ENCODE measurements around the gene KCTD4.

Gene KCTD4

GRCh38 chr13:45228002-45228401 is 27.2 kb upstream of the KCTD4 start:
- no peaks in the 10 kb centered on the region for H3K27me3 ChIP-seq (ENCODE audit: control insufficient read depth, insufficient read depth, low read length)
- H3K9me3 ChIP-seq (ENCODE audit: control insufficient read depth, low read depth, low read length) = no peaks in the 10 kb centered on the region
- H3K9ac ChIP-seq (ENCODE audit: low read length) = no peak overlapping the region
- H3K4me1 ChIP-seq (ENCODE audit: control insufficient read depth, low read depth, low read length) = peaks cover 4% of the 10 kb centered on the region
- no peak overlapping the region for H3K4me3 ChIP-seq (ENCODE audit: low read length)
- H3K36me3 ChIP-seq (ENCODE audit: control insufficient read depth, low read depth, low read length) = no peaks in the 10 kb centered on the region
- H3K27ac ChIP-seq (ENCODE audit: low read length) = no peak overlapping the region

- no peaks in the 10 kb centered on the region for H3K9me3 ChIP-seq (ENCODE audit: control insufficient read depth, low read depth, low read length)
- no peak overlapping the region for H3K4me3 ChIP-seq (ENCODE audit: low read length)
- H3K27ac ChIP-seq (ENCODE audit: low read length) = no peak overlapping the region
- H3K27me3 ChIP-seq (ENCODE audit: control insufficient read depth, insufficient read depth, low read length) = no peaks in the 10 kb centered on the region
- peaks cover 4% of the 10 kb centered on the region for H3K4me1 ChIP-seq (ENCODE audit: control insufficient read depth, low read depth, low read length)
- no peak overlapping the region for H3K9ac ChIP-seq (ENCODE audit: low read length)
- H3K36me3 ChIP-seq (ENCODE audit: control insufficient read depth, low read depth, low read length) = no peaks in the 10 kb centered on the region
These were observed 25.2 kb upstream of the KCTD4 start for GRCh38 chr13:45226024-45226423.

DNA sequence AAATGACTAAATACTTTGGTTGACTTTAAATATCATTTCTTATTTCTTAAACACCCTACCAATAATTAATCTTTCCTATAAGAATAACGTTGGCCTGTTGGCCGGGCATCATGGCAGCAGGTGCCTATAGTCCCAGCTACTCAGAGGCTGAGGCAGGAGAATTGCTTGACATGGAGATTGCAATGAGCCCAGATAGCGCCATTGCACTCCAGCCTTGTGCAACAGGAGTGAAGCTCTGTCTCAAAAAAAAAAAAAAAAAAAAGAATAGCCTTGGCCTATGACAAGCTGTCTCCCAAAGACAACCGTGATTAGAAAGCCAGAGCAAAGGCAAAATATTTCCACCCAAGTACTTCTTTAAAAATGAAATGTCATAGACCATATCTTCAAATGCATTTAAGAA is 24.5 kb upstream of the KCTD4 start:
- H3K4me1 ChIP-seq (ENCODE audit: control insufficient read depth, low read depth, low read length) = peaks cover 4% of the 10 kb centered on the region
- H3K4me3 ChIP-seq (ENCODE audit: low read length) = no peak overlapping the region
- no peaks in the 10 kb centered on the region for H3K27me3 ChIP-seq (ENCODE audit: control insufficient read depth, insufficient read depth, low read length)
- H3K27ac ChIP-seq (ENCODE audit: low read length) = no peak overlapping the region
- no peak overlapping the region for H3K9ac ChIP-seq (ENCODE audit: low read length)
- no peaks in the 10 kb centered on the region for H3K36me3 ChIP-seq (ENCODE audit: control insufficient read depth, low read depth, low read length)
- no peaks in the 10 kb centered on the region for H3K9me3 ChIP-seq (ENCODE audit: control insufficient read depth, low read depth, low read length)

GRCh38 chr13:45224176-45224575 is 23.3 kb upstream of the KCTD4 start:
- H3K27ac ChIP-seq (ENCODE audit: low read length) = no peak overlapping the region
- no peak overlapping the region for H3K9ac ChIP-seq (ENCODE audit: low read length)
- H3K4me3 ChIP-seq (ENCODE audit: low read length) = no peak overlapping the region
- H3K9me3 ChIP-seq (ENCODE audit: control insufficient read depth, low read depth, low read length) = no peaks in the 10 kb centered on the region
- H3K36me3 ChIP-seq (ENCODE audit: control insufficient read depth, low read depth, low read length) = no peaks in the 10 kb centered on the region
- H3K27me3 ChIP-seq (ENCODE audit: control insufficient read depth, insufficient read depth, low read length) = no peaks in the 10 kb centered on the region
- H3K4me1 ChIP-seq (ENCODE audit: control insufficient read depth, low read depth, low read length) = peaks cover 10% of the 10 kb centered on the region

- H3K9me3 ChIP-seq (ENCODE audit: control insufficient read depth, low read depth, low read length) = no peaks in the 10 kb centered on the region
- peaks cover 17% of the 10 kb centered on the region for H3K4me1 ChIP-seq (ENCODE audit: control insufficient read depth, low read depth, low read length)
These were observed 22.1 kb upstream of the KCTD4 start for GRCh38 chr13:45222919-45223318.

GRCh38 chr13:45222516-45222915 is 21.7 kb upstream of the KCTD4 start:
- no peak overlapping the region for H3K9ac ChIP-seq (ENCODE audit: low read length)
- H3K36me3 ChIP-seq (ENCODE audit: control insufficient read depth, low read depth, low read length) = no peaks in the 10 kb centered on the region
- no peaks in the 10 kb centered on the region for H3K27me3 ChIP-seq (ENCODE audit: control insufficient read depth, insufficient read depth, low read length)
- H3K4me1 ChIP-seq (ENCODE audit: control insufficient read depth, low read depth, low read length) = peaks cover 17% of the 10 kb centered on the region
- H3K4me3 ChIP-seq (ENCODE audit: low read length) = no peak overlapping the region
- H3K9me3 ChIP-seq (ENCODE audit: control insufficient read depth, low read depth, low read length) = no peaks in the 10 kb centered on the region
- no peak overlapping the region for H3K27ac ChIP-seq (ENCODE audit: low read length)

More at GRCh38 chr13:45222919-45223318, 22.1 kb upstream of the KCTD4 start:
- no peak overlapping the region for H3K27ac ChIP-seq (ENCODE audit: low read length)
- no peaks in the 10 kb centered on the region for H3K36me3 ChIP-seq (ENCODE audit: control insufficient read depth, low read depth, low read length)
- no peak overlapping the region for H3K4me3 ChIP-seq (ENCODE audit: low read length)
- H3K27me3 ChIP-seq (ENCODE audit: control insufficient read depth, insufficient read depth, low read length) = no peaks in the 10 kb centered on the region
- H3K9ac ChIP-seq (ENCODE audit: low read length) = no peak overlapping the region

DNA sequence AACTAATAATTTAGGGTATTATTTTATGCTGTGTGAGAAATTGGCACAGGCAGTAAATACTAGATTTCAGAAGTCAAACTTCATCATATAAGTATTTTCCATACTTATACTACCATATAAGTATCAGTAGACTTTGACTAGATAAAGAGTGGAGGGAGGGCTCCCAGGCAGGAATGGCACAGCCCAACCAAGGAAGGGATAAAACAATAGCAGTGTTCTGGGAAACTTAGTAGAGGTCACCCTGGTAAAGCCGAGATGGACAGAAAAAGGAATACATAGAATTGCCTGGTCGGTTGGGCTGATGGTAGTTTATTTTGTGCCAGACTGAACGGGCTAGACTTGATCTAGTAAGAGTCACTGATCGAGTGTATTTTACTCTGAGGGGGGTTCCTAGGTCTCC is 19.6 kb upstream of the KCTD4 start:
- Histone ChIP-seq H3K36me3 (ENCODE audit: control insufficient read depth, low read depth, low read length) (no peaks in the 10 kb centered on the region), H3K27me3 (ENCODE audit: control insufficient read depth, insufficient read depth, low read length) (no peaks in the 10 kb centered on the region), H3K4me3 (ENCODE audit: low read length) (no peak overlapping the region), H3K9me3 (ENCODE audit: control insufficient read depth, low read depth, low read length) (no peaks in the 10 kb centered on the region), H3K9ac (ENCODE audit: low read length) (no peak overlapping the region), H3K27ac (ENCODE audit: low read length) (no peak overlapping the region), H3K4me1 (ENCODE audit: control insufficient read depth, low read depth, low read length) (peaks cover 13% of the 10 kb centered on the region)

GRCh38 chr13:45219938-45220375 is 19.1 kb upstream of the KCTD4 start:
- Histone ChIP-seq H3K36me3 (ENCODE audit: control insufficient read depth, low read depth, low read length) (no peaks in the 10 kb centered on the region), H3K4me3 (ENCODE audit: low read length) (no peak overlapping the region), H3K27ac (ENCODE audit: low read length) (no peak overlapping the region), H3K4me1 (ENCODE audit: control insufficient read depth, low read depth, low read length) (peaks cover 13% of the 10 kb centered on the region), H3K27me3 (ENCODE audit: control insufficient read depth, insufficient read depth, low read length) (no peaks in the 10 kb centered on the region), H3K9ac (ENCODE audit: low read length) (no peak overlapping the region), H3K9me3 (ENCODE audit: control insufficient read depth, low read depth, low read length) (no peaks in the 10 kb centered on the region)

- Histone ChIP-seq H3K27ac (ENCODE audit: low read length) (no peak overlapping the region), H3K4me1 (ENCODE audit: control insufficient read depth, low read depth, low read length) (peaks cover 13% of the 10 kb centered on the region), H3K9ac (ENCODE audit: low read length) (no peak overlapping the region), H3K4me3 (ENCODE audit: low read length) (no peak overlapping the region), H3K9me3 (ENCODE audit: control insufficient read depth, low read depth, low read length) (no peaks in the 10 kb centered on the region), H3K36me3 (ENCODE audit: control insufficient read depth, low read depth, low read length) (no peaks in the 10 kb centered on the region), H3K27me3 (ENCODE audit: control insufficient read depth, insufficient read depth, low read length) (no peaks in the 10 kb centered on the region)
These were observed 18.5 kb upstream of the KCTD4 start for GRCh38 chr13:45219123-45219891.

DNA sequence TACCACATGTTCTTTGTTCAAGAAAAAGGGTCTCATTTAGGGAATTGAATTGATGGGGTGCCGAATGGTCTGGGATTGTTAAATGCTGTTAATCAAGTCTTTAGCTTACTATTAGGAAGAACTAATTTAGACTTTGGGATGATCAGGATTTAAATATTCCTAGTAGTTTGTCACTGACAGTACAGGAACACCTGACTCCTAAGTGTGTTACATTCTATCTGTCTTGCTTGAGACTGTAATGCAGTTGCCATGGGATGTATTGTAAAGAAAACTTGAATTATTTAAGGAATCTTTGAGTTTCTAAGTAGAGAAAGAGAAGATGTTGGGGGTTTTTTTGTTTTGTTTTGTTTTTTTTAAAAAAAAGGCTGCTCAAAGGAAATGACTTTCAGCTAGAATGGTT is 17.8 kb upstream of the KCTD4 start:
- Histone ChIP-seq H3K36me3 (ENCODE audit: control insufficient read depth, low read depth, low read length) (no peaks in the 10 kb centered on the region), H3K9ac (ENCODE audit: low read length) (no peak overlapping the region), H3K9me3 (ENCODE audit: control insufficient read depth, low read depth, low read length) (no peaks in the 10 kb centered on the region), H3K4me3 (ENCODE audit: low read length) (no peak overlapping the region), H3K27me3 (ENCODE audit: control insufficient read depth, insufficient read depth, low read length) (no peaks in the 10 kb centered on the region), H3K27ac (ENCODE audit: low read length) (no peak overlapping the region), H3K4me1 (ENCODE audit: control insufficient read depth, low read depth, low read length) (peaks cover 13% of the 10 kb centered on the region)

DNA sequence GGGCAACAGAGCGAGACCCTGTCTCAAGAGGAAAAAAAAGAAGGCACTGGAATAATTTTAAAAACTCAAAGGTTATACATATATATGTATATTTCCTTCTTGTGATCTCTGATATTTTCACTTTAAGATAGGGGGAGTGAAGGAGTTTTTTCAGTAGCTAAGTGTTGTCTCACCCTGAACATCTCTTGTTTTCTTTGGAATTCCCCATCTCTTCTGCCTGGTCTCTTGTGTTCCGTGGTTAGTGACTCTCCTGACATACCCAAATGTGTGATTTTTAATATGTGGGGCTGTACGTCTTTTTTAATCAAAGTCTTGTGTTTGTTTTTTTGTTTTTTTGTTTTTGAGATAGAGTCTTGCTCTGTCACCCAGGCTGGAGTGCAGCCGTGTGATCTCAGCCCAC is 15.3 kb upstream of the KCTD4 start:
- H3K27me3 ChIP-seq (ENCODE audit: control insufficient read depth, insufficient read depth, low read length) = no peaks in the 10 kb centered on the region
- no peak overlapping the region for H3K27ac ChIP-seq (ENCODE audit: low read length)
- peaks cover 13% of the 10 kb centered on the region for H3K4me1 ChIP-seq (ENCODE audit: control insufficient read depth, low read depth, low read length)
- no peaks in the 10 kb centered on the region for H3K9me3 ChIP-seq (ENCODE audit: control insufficient read depth, low read depth, low read length)
- H3K4me3 ChIP-seq (ENCODE audit: low read length) = no peak overlapping the region
- no peak overlapping the region for H3K9ac ChIP-seq (ENCODE audit: low read length)
- no peaks in the 10 kb centered on the region for H3K36me3 ChIP-seq (ENCODE audit: control insufficient read depth, low read depth, low read length)

DNA sequence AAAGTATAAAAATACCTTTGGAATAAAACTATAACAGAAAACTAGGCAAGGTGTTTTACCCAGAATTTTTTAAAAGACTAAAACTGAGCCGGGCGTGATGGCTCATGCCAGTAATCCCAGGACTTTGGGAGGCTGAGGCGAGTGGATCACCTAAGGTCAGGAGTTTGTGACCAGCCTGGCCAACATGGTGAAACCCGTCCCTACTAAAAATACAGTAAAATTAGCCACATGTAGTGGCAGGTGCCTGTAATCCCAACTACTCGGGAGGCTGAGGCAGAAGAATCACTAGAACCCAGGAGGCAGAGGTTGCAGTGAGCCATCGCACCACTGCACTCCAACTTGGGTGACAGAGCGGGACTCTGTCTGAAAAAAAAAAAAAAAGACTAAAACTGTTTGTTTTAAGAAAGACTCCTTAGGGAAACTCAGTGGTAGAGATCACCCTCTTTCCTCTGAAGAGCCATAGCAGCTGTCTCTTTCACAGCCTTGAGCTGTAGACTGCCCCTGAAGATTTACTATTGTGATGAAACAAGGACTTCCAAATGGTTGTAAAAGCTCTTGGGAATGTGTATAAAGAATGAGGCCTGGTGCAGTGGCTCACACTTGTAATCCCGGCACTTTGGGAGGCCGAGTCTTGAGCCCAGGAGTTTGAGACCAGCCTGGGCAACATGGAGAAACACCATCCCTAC is 14.7 kb upstream of the KCTD4 start:
- no peaks in the 10 kb centered on the region for H3K36me3 ChIP-seq (ENCODE audit: control insufficient read depth, low read depth, low read length)
- no peak overlapping the region for H3K9ac ChIP-seq (ENCODE audit: low read length)
- H3K4me1 ChIP-seq (ENCODE audit: control insufficient read depth, low read depth, low read length) = peaks cover 13% of the 10 kb centered on the region
- no peaks in the 10 kb centered on the region for H3K27me3 ChIP-seq (ENCODE audit: control insufficient read depth, insufficient read depth, low read length)
- H3K27ac ChIP-seq (ENCODE audit: low read length) = no peak overlapping the region
- no peak overlapping the region for H3K4me3 ChIP-seq (ENCODE audit: low read length)
- no peaks in the 10 kb centered on the region for H3K9me3 ChIP-seq (ENCODE audit: control insufficient read depth, low read depth, low read length)

All from iPS-18a (cell line).